Activated CD4-positive, alpha-beta T cell treated with anti-CD3 and anti-CD28 coated beads, Interleukin-2, amount 50 U/mL, for 1 hour (primary cell): ENCODE results near the gene C21orf58.

Experiments used
- DNase-seq: peaks from one replicate; pipeline ENCODE4 v3.0.0-alpha.2; 2020

C21orf58 gene

DNA sequence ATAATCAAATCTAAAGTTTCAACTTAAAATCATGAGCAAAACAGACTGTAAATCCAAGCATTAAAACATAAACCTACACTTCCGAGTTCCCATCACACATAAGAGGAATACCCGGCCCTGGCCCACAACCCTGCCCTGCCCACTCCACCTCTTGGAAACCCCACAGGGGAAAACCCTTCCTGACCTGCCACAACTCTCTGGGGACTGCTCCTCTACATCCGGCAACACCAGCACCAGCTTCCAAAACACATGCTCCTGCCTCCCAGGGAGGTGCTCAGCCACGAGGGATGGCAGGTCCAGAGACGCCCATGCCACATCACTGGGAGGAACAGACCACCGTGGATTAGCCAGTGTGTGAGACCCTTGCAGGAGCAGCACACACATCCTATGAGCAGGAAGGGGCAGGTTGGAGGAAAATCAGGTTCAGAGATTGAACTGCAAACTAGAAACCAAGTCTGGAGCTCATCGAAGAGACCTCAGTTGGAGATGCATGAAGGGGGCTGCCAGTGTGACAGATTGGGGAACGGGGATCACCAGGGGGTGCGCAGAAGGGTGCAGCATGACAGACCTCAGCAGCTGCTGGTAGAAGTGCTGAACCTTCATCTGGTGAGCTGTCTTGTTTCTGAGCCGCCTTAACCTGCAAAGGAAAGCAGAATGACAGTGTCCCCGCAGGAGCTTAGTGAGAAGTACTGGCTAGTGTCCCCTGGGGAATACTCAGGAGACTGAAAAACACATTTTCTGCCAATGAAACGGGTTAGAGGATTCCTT lies 69.3 kb downstream of the C21orf58 start:
- no peak for DNase-seq

DNA sequence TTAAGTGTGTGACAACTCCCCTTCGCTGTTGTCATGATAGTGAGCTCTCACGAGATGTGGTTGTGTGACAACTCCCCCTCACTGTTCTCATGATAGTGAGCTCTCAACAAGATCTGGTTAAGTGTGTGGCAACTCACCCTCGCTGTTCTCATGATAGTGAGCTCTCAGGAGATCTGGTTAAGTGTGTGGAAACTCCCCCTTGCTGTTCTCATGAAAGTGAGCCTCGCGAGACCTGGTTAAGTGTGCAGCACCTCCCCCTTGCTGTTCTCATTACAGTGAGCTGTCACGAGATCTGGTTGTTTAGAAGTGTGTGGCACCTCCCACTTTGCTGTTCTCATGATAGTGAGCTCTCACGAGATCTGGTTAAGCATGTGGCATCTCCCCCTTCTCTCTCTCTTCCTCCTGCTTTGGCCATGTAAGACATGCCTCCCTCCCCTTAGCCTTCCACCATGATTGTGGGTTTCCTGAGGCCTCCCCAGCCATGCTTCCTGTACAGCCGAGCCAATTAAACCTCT lies 70.0 kb downstream of the C21orf58 start:
- DNase-seq, result peak; percentile 30

DNA sequence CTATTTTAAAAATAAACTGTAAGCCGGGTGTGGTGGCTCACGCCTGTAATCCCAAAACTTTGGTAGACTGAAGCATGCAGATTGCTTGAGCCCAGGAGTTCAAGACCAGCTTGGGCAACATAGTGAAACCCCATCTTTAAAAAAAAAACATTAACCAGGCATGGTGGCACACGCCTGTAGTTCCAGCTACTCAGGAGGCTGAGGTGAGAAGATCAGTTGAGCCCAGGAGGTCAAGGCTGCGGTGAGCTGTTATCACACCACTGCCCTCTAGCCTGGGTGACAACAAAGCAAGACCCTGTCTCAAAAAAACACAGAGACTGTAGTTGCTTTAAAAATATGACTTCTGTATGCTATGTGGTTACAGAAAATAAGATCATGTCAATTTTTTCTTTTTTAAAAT lies 70.8 kb downstream of the C21orf58 start:
- DNase-seq, result no peak
